K562 (cell line): Measurements from ENCODE around the gene TUBGCP6. TPM values are rescaled to one million over a fixed set of nuclear protein-coding genes. Genes with fewer than 3 reads are reported as not detected.
"Not testable (repeated sequence)": the region's sequence is repeated elsewhere in the genome, so short reads cannot be mapped to it uniquely, and the experiment has no call there.

Experiments used
- ATAC-seq: fragments of 200-7000 bp; cut with Tn5 transposase; 3 replicates; pipeline ENCODE4 v1.9.1; 2020; ENCODE audit warnings: moderate library complexity
- BruUV-seq: library from RNA; stranded (reverse); fragments of 400-500 nt; replicated peaks from 2 replicates; lab custom pipeline; 2021; lab: Mats Ljungman, UMichigan
- CTCF ChIA-PET: fragments of 300-600 bp; formaldehyde crosslinking; extraction: SDS; loops from one replicate; lab custom pipeline; 2021; ENCODE audit warnings: low intra/inter-chr PET ratio; lab: Yijun Ruan, JAX
- POLR2A ChIA-PET: fragments of 300-600, 350-650 bp; sonication (Branson Sonifier 250); formaldehyde crosslinking; extraction: SDS; loops from one replicate; lab custom pipeline; 2021; ENCODE audit warnings: antibody characterized with exemption, inconsistent platforms; lab: Yijun Ruan, JAX
- DNase-seq, 4 experiments: peaks; one replicate each; pipeline versions ENCODE4 v3.0.0 to v3.0.0-alpha.2; 2011 to 2018; ENCODE audit warnings: low spot score in 3 of 4, mixed read lengths in 3 of 4; ENCODE audit errors: extremely low read depth in 1 of 4
- FAIRE-seq: peaks from 2 replicates; lab custom pipeline; 2011; peaks lifted over from hg19 to GRCh38; lab: Jason Lieb, UNC
- H2AFZ ChIP-seq: 2 replicates; pipeline ENCODE4 v1.6.0; 2011; ENCODE audit warnings: low read depth, low read length, control low read depth, inconsistent platforms
- H3K27ac ChIP-seq: fragments of 200-600 bp; 3 replicates; pipeline ENCODE4 v1.8.0; 2011; ENCODE audit warnings: low read depth, mild to moderate bottlenecking, control low read depth, inconsistent platforms, low read length, moderate library complexity, mixed read lengths; ENCODE audit errors: extremely low read depth
- H3K27me3 ChIP-seq, 2 experiments: fragments of 300-600 bp in 1 of 2; 2 replicates in 1 of 2; 3 replicates in 1 of 2; pipeline versions ENCODE4 v1.6.0 to v1.8.0; 2011; ENCODE audit warnings: inconsistent platforms in 2 of 2, low read length in 2 of 2, mild to moderate bottlenecking in 1 of 2, mixed read lengths in 1 of 2, moderate library complexity in 1 of 2; ENCODE audit not compliant: control insufficient read depth in 2 of 2, insufficient read depth in 2 of 2
- H3K36me3 ChIP-seq: fragments of 300-600 bp; 3 replicates; pipeline ENCODE4 v1.8.0; 2011; ENCODE audit warnings: mild to moderate bottlenecking, low read length, inconsistent platforms; ENCODE audit not compliant: control insufficient read depth, insufficient read depth
- H3K4me1 ChIP-seq, 2 experiments: fragments of 200-600 bp in 1 of 2; replicated peaks in 1 of 2; 2 replicates in 1 of 2; 3 replicates in 1 of 2; pipeline versions ENCODE4 v1.5.1 to v1.8.0; 2011; ENCODE audit warnings: inconsistent platforms in 2 of 2, low read length in 2 of 2, mild to moderate bottlenecking in 1 of 2, mixed read lengths in 1 of 2, moderate library complexity in 1 of 2; ENCODE audit not compliant: control insufficient read depth in 2 of 2, insufficient read depth in 2 of 2
- H3K4me2 ChIP-seq: 2 replicates; pipeline ENCODE4 v1.6.1; 2011; ENCODE audit warnings: low read length, control low read depth, inconsistent platforms, mixed read lengths; ENCODE audit not compliant: insufficient read depth
- H3K4me3 ChIP-seq: fragments of 200-600 bp; sonication (generic), shearing (Covaris generic); 2 replicates; pipeline ENCODE4 v1.5.1; 2016; ENCODE audit warnings: control low read depth, inconsistent platforms
- H3K79me2 ChIP-seq: fragments of 200-600 bp; 3 replicates; pipeline ENCODE4 v1.8.0; 2011; ENCODE audit warnings: low read length, inconsistent platforms; ENCODE audit not compliant: control insufficient read depth, insufficient read depth
- H3K9ac ChIP-seq, 2 experiments: 2 replicates each; pipeline versions ENCODE4 v1.6.0 to v1.6.1; 2011; ENCODE audit warnings: low read depth in 2 of 2, low read length in 2 of 2, control low read depth in 1 of 2, inconsistent platforms in 1 of 2, mild to moderate bottlenecking in 1 of 2, mixed read lengths in 1 of 2; ENCODE audit not compliant: insufficient read depth in 1 of 2
- H3K9me1 ChIP-seq: one replicate; pipeline ENCODE4 v1.6.0; 2011; ENCODE audit warnings: inconsistent platforms, mild to moderate bottlenecking, low read length, moderate library complexity; ENCODE audit not compliant: control insufficient read depth, insufficient read depth
- H3K9me3 ChIP-seq: replicated peaks from 2 replicates; pipeline ENCODE4 v1.5.1; 2011; ENCODE audit warnings: low read depth, low read length, inconsistent platforms; ENCODE audit not compliant: control insufficient read depth, insufficient read depth
- H4K20me1 ChIP-seq: replicated peaks from 2 replicates; pipeline ENCODE4 v1.6.1; 2011; ENCODE audit warnings: low read length, inconsistent platforms, mixed read lengths; ENCODE audit not compliant: control insufficient read depth, insufficient read depth
- USF1 ChIP-seq: sonication (generic); formaldehyde crosslinking; IDR thresholded peaks from 2 replicates; pipeline ENCODE4 v1.9.0; 2022; ENCODE audit warnings: mild to moderate bottlenecking, missing genetic modification reagents
- ZNF668 ChIP-seq: fragments of 250-450 bp; sonication (Bioruptor Pico); IDR thresholded peaks from 2 replicates; pipeline ENCODE4 v1.8.0; 2022; ENCODE audit warnings: mild to moderate bottlenecking, inconsistent platforms
- ZNF740 ChIP-seq, 3 experiments: fragments of 200-800 bp in 1 of 3; sonication (Bioruptor generic) in 1 of 3; sonication (generic) in 1 of 3; formaldehyde crosslinking in 1 of 3; IDR thresholded peaks; 2 replicates each; pipeline versions ENCODE4 v1.6.1 to v1.8.0; 2016 to 2022; ENCODE audit warnings: mild to moderate bottlenecking in 2 of 3, missing compliant biosample characterization in 2 of 3, missing genetic modification characterization in 2 of 3, missing genetic modification reagents in 1 of 3
- WGBS: fragments of 100-300 bp; shearing (Covaris generic); methylation state at CpG from one replicate; pipeline ENCODE4 v1.1.6; 2016; ENCODE audit warnings: low coverage, mixed read lengths; ENCODE audit not compliant: insufficient coverage; ENCODE audit errors: missing lambda C conversion rate; 5-methylcytosine and 5-hydroxymethylcytosine counted together
- in situ Hi-C: fragments of 300-500 bp; cut with MboI; formaldehyde crosslinking; loops from 4 replicates; pipeline ENCODE4 v1.15.0; 2018; ENCODE audit warnings: inconsistent platforms, mixed read lengths
- intact Hi-C: fragments of 100-400 bp; cut with micrococcal nuclease; formaldehyde crosslinking; loops from 2 replicates; pipeline ENCODE4 v1.14.2; 2022
- polyA plus RNA-seq, 8 experiments: library from polyadenylated mRNA; depleted of rRNA in 4 of 8; stranded (reverse) in 5 of 8; unstranded in 3 of 8; fragments of >200 nt; fragmentation: Nextera tagmentation in 2 of 8; fragmentation: Illumina TruSeq in 1 of 8; extraction: Ambion mirVana in 2 of 8; extraction: Trizol in 1 of 8; gene quantifications; 2 replicates each; pipeline versions ENCODE4 v1.2.1 to v1.2.3, GENCODE V29; 2011 to 2014; ENCODE audit warnings: inconsistent platforms in 1 of 8, missing spikeins in 1 of 8
- total RNA-seq, 7 experiments: library from RNA; depleted of rRNA in 6 of 7; stranded (reverse); fragments of >200 nt in 6 of 7; fragmentation: Illumina TruSeq in 2 of 7; extraction: Trizol in 2 of 7; gene quantifications; 2 replicates each; pipeline versions ENCODE4 v1.2.1 to v1.2.3, GENCODE V29; 2011 to 2021; ENCODE audit warnings: low replicate concordance in 1 of 7

Gene TUBGCP6
- total and polyA plus RNA-seq, 9 of the 15 experiments (the other 6 are each of a cell fraction or from before 2014, with no cell fraction given): 0.76 to 33.0 (median 10.1) TPM

- TF ChIP-seq ZNF668 (CRISPR knock-in tag) (no peak), ZNF740 (CRISPR knock-in tag; IDR thresholded peaks at IDR 0.05) (peak; percentile 82), ZNF740 (tag; IDR thresholded peaks at IDR 0.05) (no peak)
These were observed 29.5 kb upstream of the TUBGCP6 start (continued) for GRCh38 chr22:50274311-50274710.

GRCh38 chr22:50273781-50274180 lies 29.0 kb upstream of the TUBGCP6 start:
- peak; percentile 28; the same call in 1 of the 2 replicates for TF ChIP-seq USF1 (CRISPR knock-in tag)
- H3K4me2 ChIP-seq, H3K4me3 ChIP-seq, H2AFZ ChIP-seq, H3K27ac ChIP-seq, H3K9me1 ChIP-seq, FAIRE-seq, H3K79me2 ChIP-seq, DNase-seq, BruUV-seq, ATAC-seq, H3K27me3 ChIP-seq, H3K9ac ChIP-seq, H4K20me1 ChIP-seq, H3K9me3 ChIP-seq: not testable (repeated sequence)
- Histone ChIP-seq H3K36me3 (peaks cover 26% of the 10 kb centered on the region; the same call in 1 of the 3 replicates), H3K4me1 (peaks cover 7 to 64% of the 10 kb centered on the region in 2 experiments; a peak in 4 of 5 replicates)
- intact Hi-C loops (loop anchor here (2.0 to 5.0 kb wide), 2 partner anchors 54 to 69 kb away; partner anchors contain the start of genes DENND6B and PPP6R2), in situ Hi-C loops (loop anchor here (5.0 kb wide), 1 partner anchor 54 kb away; the partner anchor contains the start of gene DENND6B)
- WGBS: 24% methylated on average over 5 of the region's 10 CpGs
- POLR2A ChIA-PET: interaction anchor here (0.6 to 1.1 kb wide), 2 partner anchors 155 to 224 kb away, joined by 3 to 4 read pairs; no protein-coding TSS in a partner anchor
- CTCF ChIA-PET: interaction anchor here (2.4 kb wide), 1 partner anchor 69 kb away, joined by 8 read pairs; the partner anchor contains the start of gene PPP6R2
